ENCODE data around the gene FAM53B.

The FAM53B gene

GRCh38 chr10:124658591-124659242 is 85.5 kb downstream of the FAM53B start:
- no peak for DNase-seq

DNA sequence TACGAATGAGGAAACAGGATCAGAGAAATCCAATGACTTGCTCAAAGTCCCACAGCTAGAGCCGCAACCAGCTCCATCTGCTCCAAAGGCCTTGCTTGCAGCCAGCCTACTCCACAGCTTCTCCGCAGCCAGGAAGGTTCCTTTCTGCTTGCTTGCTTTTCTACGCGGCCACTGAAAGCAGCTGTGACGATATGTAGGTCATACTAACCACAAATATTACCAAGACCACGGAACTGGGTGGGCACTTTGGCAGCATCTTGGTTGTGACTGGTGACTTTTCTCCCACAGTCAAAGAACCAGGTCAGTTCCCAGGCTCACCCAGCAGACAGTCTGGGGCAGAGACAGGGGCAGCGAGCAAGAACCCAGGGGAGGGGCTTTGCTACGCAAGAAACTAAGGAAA is 86.4 kb downstream of the FAM53B start:
- DNase-seq, result peak; percentile 27

- DNase-seq, result no peak
These were observed 87.6 kb downstream of the FAM53B start for GRCh38 chr10:124656541-124656940.

- DNase-seq, result no peak
These were observed 88.1 kb downstream of the FAM53B start for GRCh38 chr10:124656113-124656490.

GRCh38 chr10:124655191-124656112 is 88.7 kb downstream of the FAM53B start:
- DNase-seq, result no peak

- DNase-seq, result no peak
These were observed 89.5 kb downstream of the FAM53B start for GRCh38 chr10:124654686-124655085.

- no peak for DNase-seq
These were observed 90.1 kb downstream of the FAM53B start for GRCh38 chr10:124653811-124654651.

GRCh38 chr10:124653311-124653710 is 90.9 kb downstream of the FAM53B start:
- no peak for DNase-seq

DNA sequence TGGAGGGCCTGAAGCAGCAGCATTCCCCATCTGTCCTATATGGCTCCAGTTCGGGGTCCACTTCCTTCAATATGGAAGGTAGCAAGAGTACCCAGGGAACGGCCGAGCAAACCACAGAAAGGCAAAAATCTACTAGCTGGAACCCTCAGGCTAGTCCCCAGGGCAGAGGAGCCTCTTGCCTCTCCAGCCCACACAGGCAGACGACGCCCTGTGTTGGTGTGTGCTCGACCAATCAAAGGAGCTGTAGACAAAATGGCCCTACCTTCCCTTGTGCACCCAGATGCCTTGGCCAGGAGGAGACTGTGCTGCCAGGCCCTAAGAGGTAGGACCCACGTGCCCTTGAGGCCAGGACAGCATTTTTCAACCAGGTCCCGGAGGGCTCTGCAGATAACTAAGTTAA is 91.5 kb downstream of the FAM53B start:
- DNase-seq, result no peak

DNA sequence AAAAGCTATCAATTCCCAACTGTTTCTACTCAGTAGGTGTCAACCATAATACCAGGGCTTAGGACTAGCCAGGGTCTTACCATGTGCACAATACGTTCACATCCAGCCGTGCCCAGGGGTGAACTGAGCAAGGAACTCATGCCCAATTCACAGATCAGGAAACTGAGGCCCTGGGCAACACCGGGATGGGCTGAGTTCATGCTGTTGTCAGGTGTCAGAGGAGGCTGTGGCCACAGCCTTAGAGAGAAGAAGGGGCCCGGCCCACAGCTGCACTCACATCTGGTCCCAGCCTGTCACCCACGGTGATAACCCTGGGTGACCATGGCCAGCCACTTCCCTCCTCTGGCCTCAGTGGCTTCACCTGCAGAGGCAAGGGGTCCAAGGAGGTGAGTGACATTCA is 92.0 kb downstream of the FAM53B start:
- no peak for DNase-seq

DNA sequence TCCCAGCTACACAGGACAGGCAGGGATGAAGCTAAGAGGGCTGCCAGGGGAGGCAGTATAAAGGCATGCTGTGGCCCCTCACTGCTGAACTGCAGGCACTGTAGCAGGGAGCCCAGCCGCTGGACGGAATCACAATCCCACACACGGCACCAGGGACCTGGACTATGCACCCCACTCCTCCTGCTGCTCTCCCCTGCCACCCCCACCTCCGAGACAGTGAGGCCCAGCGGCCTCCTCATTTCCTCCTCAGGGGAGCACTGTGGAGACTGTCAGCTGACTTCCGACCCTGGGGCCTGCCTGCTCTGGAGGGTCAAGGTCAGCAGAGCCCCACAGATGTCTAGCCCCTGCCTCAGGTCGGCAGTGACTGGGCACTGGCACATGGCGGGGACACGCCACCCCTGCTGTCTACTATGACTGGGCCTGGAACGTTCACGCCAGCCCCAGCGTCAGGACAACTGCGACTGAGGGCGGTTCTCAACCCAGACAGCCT is 92.7 kb downstream of the FAM53B start:
- no peak for DNase-seq

GRCh38 chr10:124650820-124651401 is 93.3 kb downstream of the FAM53B start:
- DNase-seq, result peak; percentile 70

DNA sequence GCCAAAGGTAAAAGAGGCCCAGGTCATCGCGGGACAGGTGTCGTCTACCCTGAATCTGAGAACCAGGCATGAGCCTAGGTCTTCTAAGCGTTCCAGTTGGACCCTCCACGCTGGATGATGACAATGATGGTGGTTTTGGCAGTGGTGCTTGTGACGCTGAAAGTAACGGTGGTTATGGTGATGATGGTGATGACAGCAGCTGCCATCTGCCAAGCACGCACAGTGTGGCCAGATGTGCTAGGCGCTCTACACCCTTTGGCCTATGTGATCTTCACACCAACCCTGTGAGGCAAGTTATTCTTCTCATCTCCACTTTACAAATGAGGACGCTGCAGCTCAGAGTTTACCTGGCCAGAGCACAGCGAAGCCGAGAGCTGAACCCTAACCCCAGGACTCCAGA is 93.9 kb downstream of the FAM53B start:
- DNase-seq, result no peak

DNA sequence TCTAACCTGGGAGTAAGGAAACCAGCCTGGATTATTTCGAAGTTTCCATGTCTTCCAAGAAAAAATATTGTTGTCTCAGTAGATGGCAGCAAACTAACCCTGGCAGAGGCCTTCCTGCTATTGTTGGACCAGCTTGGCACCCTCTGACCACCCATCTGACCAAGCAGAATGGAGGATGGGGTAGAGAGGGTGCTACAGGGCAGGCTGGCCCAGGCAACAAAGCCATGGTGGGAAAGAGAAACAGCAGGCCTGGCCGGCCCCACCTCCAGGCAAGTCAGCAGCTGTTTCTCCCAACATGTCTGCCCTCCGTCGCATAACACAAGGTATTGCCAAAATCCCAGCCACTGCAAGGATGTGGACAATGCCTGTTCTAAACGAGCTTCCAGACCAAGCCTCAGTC is 95.0 kb downstream of the FAM53B start:
- no peak for DNase-seq

DNA sequence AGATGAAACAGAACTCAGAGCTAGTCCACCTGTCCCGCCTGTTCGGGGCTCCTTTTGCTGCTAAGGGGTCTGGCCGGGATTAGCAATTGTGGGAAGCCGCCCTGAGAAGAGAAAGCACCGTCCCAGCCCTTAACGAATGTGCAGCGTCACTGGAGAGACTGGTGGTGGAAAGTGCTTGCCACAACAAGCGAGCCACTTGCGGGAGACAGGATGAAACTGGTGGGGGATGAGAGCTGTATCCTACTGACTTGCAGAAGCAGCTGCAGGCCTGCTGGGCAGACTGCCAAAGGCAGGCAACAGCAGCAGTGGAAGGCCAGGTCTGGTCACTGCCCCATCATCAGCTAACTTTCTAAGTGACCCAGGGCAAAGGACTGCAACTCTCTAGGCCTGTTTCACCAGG is 95.4 kb downstream of the FAM53B start:
- peak; percentile 70 for DNase-seq

- DNase-seq, result no peak
These were observed 96.1 kb downstream of the FAM53B start for GRCh38 chr10:124648131-124648475.

DNA sequence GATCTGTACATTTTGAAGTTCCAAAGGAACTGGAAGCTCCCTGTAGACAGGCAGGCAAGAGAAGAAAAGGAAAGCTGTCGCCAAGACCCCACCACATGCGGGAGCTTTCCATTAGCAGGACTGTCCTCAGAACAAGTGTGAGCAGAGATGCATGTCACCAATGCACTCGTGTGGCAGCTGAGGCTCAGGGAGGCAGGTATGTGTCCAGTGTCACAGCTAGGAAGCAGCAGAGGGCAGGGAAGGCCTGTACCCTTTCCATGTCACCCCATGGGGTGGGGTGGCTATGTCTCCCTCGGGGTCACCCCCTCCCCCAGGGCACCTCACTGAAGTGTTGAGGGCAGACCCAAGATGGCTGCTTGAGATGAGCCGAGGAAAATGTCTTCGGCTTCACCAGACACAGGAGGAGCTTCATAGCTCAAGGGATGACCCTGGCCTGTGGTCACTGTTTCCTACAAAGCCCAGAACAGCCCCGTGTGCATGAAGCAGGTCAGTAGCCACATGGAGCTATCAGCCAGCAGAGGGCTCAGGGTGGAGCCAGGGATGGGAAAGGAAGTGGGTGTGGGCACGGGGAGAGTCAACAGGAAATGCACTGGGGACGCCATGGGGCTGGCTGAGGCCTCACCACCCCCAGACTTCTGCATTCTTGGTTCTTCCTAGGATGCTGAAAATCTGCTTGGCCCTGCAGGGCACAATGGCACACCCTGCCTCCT is 96.6 kb downstream of the FAM53B start:
- DNase-seq, result peak; percentile 78

DNA sequence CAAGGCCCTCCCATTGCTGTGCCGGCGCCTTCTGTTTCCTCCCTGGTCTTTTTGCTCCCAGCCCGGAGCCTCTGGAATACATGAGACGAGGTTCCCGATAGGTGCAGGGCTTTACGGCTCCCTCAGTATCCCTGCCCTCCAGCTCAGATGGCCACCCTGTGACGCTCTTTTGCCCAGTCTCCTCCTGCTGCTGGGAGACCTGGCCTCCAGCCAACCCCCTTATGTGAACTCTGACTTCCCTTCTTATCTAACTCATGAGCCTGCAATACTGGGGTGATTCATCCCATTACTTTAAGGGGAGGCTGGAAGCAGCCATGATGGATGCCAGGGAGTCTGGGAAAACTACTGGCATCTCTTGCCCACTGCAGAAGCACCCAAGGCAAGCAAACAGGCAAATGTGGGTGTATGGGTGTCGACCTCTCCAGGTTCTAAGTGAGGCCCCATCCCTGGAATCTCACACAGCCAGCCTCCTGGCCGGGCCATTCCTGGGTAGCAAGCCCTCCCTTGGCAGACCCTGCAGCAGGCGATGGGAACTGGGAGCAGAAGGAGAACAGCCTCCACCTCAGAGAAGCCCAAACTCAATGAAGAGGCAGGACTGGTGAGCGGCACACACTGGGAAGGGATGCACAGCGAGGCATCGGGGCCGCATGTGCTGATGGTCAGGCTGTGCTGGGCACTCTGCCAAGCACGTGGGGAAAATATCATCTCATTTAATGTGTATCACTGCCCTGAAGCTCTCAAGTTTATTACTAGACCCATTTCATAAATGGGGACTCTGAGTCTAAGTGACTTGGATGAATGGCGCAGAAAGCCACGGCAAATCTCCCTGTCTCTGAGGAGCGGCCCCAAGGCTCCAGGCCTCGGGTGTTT is 97.5 kb downstream of the FAM53B start:
- no peak for DNase-seq

DNA sequence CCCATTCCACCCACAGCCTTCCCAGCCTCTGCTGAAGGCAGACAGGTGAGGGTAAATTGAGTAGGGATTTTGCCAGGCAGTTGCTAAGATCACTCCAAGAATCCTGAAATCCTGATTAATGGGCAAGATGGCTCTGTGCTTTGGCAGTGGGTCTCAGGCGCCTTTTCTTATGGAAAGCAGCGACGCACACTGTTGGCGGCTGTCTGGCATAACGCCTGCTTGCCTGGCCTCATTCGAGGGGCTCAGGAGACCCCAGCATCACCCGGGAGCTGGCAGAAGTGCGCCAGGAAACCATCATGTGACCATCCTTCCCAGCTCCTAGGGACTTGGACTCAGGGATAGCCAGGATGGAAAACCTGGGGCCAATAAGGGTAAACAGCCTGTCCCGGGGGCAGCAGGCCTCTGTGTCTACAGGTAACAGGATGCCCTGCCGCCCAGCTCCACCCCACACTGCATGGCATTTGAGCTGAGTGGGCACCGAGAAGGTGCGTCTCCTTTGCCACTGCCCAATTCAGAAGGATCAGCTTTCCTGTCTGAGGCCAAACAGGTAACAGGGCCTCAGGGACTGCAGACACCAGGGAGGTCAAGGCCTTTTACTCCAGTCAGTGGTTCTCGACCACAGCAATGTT is 98.6 kb downstream of the FAM53B start:
- no peak for DNase-seq

DNA sequence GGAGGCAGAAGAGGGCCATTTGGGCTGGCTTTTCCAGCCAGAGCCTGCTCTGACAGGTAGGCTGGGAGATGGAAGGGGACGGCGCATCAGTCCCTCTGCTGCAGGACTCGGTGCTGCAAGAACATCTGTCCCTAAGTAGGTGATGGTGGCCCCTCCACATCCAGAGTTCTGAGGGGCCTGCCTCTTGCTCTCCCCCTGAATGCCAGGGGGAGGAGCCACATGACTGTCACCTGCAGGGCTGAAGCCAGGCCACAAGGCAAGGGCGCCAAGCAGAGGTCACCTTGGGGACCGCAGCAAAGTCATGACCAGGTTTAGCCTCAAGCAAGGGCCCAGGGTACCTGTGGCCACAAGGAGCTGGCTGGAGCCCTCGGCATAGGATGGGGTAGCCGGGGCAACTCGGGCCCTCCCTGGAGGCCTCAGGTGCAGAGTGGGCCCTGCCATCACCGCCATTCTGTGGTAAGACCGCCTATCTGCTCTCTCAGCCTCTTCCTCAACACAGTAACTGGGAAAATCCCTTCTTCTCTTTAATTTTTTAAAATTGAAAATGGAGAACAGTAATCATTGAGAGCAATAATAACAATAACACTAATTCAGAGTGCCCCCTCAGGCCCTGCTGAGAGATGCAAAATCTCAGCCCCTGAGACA is 99.3 kb downstream of the FAM53B start:
- no peak for DNase-seq
